Ovary (tissue), 3 donors: ENCODE results near the gene LRMDA.

Experiments
- CTCF ChIP-seq, 3 donors: fragments of 450-650 bp in 2 of 3; fragments of 200-600 bp in 1 of 3; IDR thresholded peaks; one replicate each; pipeline versions ENCODE4 v1.5.1 to v1.8.0; 2016 to 2022; ENCODE audit warnings: antibody characterized with exemption in 3 of 3, mild to moderate bottlenecking in 1 of 3
- POLR2A ChIP-seq: fragments of 450-650 bp; IDR thresholded peaks from one replicate; pipeline ENCODE4 v1.6.1; 2017; ENCODE audit warnings: antibody characterized with exemption, mild to moderate bottlenecking, moderate library complexity
- donor health status: DM: no; HTN: no; CAD: no.

GRCh38 chr10:76358743-76359395 lies 927.4 kb downstream of the LRMDA start:
- TF ChIP-seq POLR2A: no peak
- TF ChIP-seq CTCF (IDR thresholded peaks at IDR 0.05): no peak
